Right atrium auricular region (tissue), 2 donors: ENCODE results near the gene FERMT3. TPM values are rescaled to one million over a fixed set of nuclear protein-coding genes. Genes with fewer than 3 reads are reported as not detected.

Source experiments
- DNase-seq: peaks from one replicate; pipeline ENCODE4 v3.0.0-alpha.2; 2019; ENCODE audit warnings: low spot score
- H3K27ac ChIP-seq, 2 donors: fragments of 200-600 bp; sonication (generic); 1 replicate in 1 of 2; 2 replicates in 1 of 2; pipeline ENCODE4 v1.5.1; 2016 to 2019
- H3K27me3 ChIP-seq, 2 donors: fragments of 200-600 bp; sonication (generic); one replicate each; pipeline versions ENCODE4 v1.5.1 to v1.6.0; 2017 to 2019
- H3K36me3 ChIP-seq: fragments of 200-600 bp; sonication (generic); one replicate; pipeline ENCODE4 v1.5.1; 2016
- H3K4me1 ChIP-seq, 2 donors: fragments of 200-600 bp; sonication (generic); one replicate each; pipeline versions ENCODE4 v1.5.1 to v1.6.0; 2017 to 2019
- H3K4me3 ChIP-seq, 2 donors: fragments of 200-600 bp; sonication (generic); 1 replicate in 1 of 2; 2 replicates in 1 of 2; pipeline ENCODE4 v1.5.1; 2017 to 2019; ENCODE audit warnings: mild to moderate bottlenecking in 1 of 2, moderate library complexity in 1 of 2
- H3K9me3 ChIP-seq, 2 donors: fragments of 200-600 bp; sonication (generic); one replicate each; pipeline ENCODE4 v1.5.1; 2019
- CTCF ChIP-seq, 2 donors: fragments of 200-600 bp; sonication (generic); IDR thresholded peaks; one replicate each; pipeline ENCODE4 v1.5.1; 2019; ENCODE audit warnings: antibody characterized with exemption in 2 of 2
- total RNA-seq, 2 donors: library from RNA; depleted of rRNA; stranded (reverse); fragments of >200 nt; gene quantifications; one replicate each; pipeline ENCODE4 v1.1.0, GENCODE V29; 2016

FERMT3 gene
- total RNA-seq, 2 donors from 2014 or later, result 6.3 to 19.4 TPM

- no peak for DNase-seq
- peak overlapping the region; percentile 89 to 90 for H3K27ac ChIP-seq
- H3K9me3 ChIP-seq, result no peaks in the 10 kb centered on the region
- H3K27me3 ChIP-seq, result no peaks in the 10 kb centered on the region
- no peak for TF ChIP-seq CTCF (IDR thresholded peaks at IDR 0.05)
- peak overlapping the region; percentile 69 to 75 for H3K4me3 ChIP-seq
- H3K4me1 ChIP-seq, result peaks cover 0 to 71% of the 10 kb centered on the region in 2 donors
- H3K36me3 ChIP-seq, result peaks cover 6% of the 10 kb centered on the region
Observed at GRCh38 chr11:64235437-64236161, 29.1 kb downstream of the FERMT3 start.

DNA sequence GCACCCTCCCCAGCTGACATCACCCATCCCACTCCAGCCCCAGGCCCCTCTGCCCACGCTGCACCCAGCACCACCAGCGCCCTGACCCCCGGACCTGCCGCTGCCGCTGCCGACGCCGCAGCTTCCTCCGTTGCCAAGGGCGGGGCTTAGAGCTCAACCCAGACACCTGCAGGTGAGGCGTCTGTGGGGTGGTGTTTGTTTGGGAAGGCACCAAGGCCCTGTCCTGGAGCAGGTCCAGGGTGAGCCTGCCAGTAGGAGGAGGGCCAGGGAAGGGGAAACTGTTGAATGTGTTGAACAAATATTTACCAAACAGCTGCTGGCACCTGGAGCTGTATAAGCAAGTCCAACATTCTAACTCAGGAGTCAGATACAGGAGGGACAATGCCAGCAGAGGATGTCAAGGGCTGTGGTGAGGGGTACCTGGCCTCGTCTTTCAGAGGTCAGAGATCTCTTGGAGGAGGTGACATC, 31.0 kb downstream of the FERMT3 start:
- TF ChIP-seq CTCF (IDR thresholded peaks at IDR 0.05), result no peak
- Histone ChIP-seq H3K4me1 (peaks cover 0 to 61% of the 10 kb centered on the region in 2 donors), H3K27ac (peak overlapping the region; percentile 8 to 39), H3K9me3 (no peaks in the 10 kb centered on the region), H3K27me3 (no peaks in the 10 kb centered on the region), H3K4me3 (no peak overlapping the region), H3K36me3 (peaks cover 6% of the 10 kb centered on the region)
- DNase-seq, result no peak

GRCh38 chr11:64238076-64238475, 31.6 kb downstream of the FERMT3 start:
- H3K9me3 ChIP-seq, result no peaks in the 10 kb centered on the region
- no peaks in the 10 kb centered on the region for H3K27me3 ChIP-seq
- no peak for DNase-seq
- TF ChIP-seq CTCF (IDR thresholded peaks at IDR 0.05), result no peak
- peaks cover 6% of the 10 kb centered on the region for H3K36me3 ChIP-seq
- H3K4me1 ChIP-seq, result peaks cover 0 to 63% of the 10 kb centered on the region in 2 donors
- no peak overlapping the region for H3K4me3 ChIP-seq
- H3K27ac ChIP-seq, result peak overlapping the region; percentile 8 to 39

DNA sequence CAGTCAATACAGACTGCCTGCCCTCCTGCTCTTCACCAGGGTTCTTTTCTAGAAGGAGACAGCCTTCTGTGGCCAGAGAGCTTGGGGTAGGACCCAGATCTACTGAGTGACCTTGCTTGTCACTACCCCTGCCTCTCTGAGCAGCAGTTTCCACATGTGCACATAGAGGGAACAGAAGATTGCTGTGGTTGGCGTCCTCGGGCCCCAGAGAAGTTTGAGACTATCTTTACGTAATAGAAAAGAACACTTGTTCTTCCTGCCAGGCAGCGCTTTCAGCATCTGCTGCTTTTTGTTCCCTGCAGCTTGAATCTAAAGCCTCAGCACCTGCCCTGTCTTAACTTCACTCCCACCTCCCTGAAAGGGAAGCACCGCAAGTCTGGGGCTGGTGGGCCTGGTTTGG, 32.5 kb downstream of the FERMT3 start:
- no peak for TF ChIP-seq CTCF (IDR thresholded peaks at IDR 0.05)
- H3K4me1 ChIP-seq, result peaks cover 0 to 58% of the 10 kb centered on the region in 2 donors
- H3K27ac ChIP-seq, result no peak overlapping the region
- H3K27me3 ChIP-seq, result no peaks in the 10 kb centered on the region
- no peak overlapping the region for H3K4me3 ChIP-seq
- H3K36me3 ChIP-seq, result peaks cover 10% of the 10 kb centered on the region
- DNase-seq, result no peak
- H3K9me3 ChIP-seq, result no peaks in the 10 kb centered on the region

GRCh38 chr11:64239662-64240434, 33.3 kb downstream of the FERMT3 start:
- Histone ChIP-seq H3K9me3 (no peaks in the 10 kb centered on the region), H3K27ac (peak overlapping the region; percentile 97 to 99), H3K36me3 (peaks cover 16% of the 10 kb centered on the region), H3K27me3 (no peaks in the 10 kb centered on the region), H3K4me1 (peaks cover 0 to 59% of the 10 kb centered on the region in 2 donors), H3K4me3 (peak overlapping the region; percentile 59 to 85)
- no peak for DNase-seq
- TF ChIP-seq CTCF (IDR thresholded peaks at IDR 0.05), result no peak
